OCI-LY7 (cell line): Measurements from ENCODE around the gene LRRC18. TPM values are rescaled to one million over a fixed set of nuclear protein-coding genes. Genes with fewer than 3 reads are reported as not detected.

Source experiments
- BruUV-seq: library from RNA; stranded (reverse); fragments of 400-500 nt; replicated peaks from 2 replicates; lab custom pipeline; 2021; lab: Mats Ljungman, UMichigan
- CTCF ChIA-PET: fragments of 300-600 bp; sonication (Branson Sonifier 250); formaldehyde crosslinking; loops from one replicate; lab custom pipeline; 2022; ENCODE audit warnings: antibody characterized with exemption; ENCODE audit not compliant: unreplicated experiment; lab: Charles Lee
- POLR2A ChIA-PET: fragments of 300-600 bp; sonication (Branson Sonifier 250); formaldehyde crosslinking; loops from one replicate; lab custom pipeline; 2022; ENCODE audit warnings: antibody characterized with exemption; lab: Charles Lee
- DNase-seq: peaks from one replicate; pipeline ENCODE4 v3.0.0-alpha.2; 2015; ENCODE audit warnings: low spot score
- H2AFZ ChIP-seq: fragments of 200-600 bp; sonication (generic), shearing (Covaris generic); 2 replicates; pipeline ENCODE4 v1.6.1; 2014; ENCODE audit warnings: mild to moderate bottlenecking, antibody characterized with exemption, low read length, moderate library complexity
- H3K27ac ChIP-seq: fragments of 200-600 bp; sonication (generic); 2 replicates; pipeline ENCODE4 v1.5.1; 2014; ENCODE audit warnings: mixed run types, low read depth, mild to moderate bottlenecking, moderate library complexity, low read length, inconsistent platforms; ENCODE audit not compliant: poor library complexity, severe bottlenecking
- H3K36me3 ChIP-seq: fragments of 200-600 bp; sonication (generic); 2 replicates; pipeline ENCODE4 v1.6.1; 2014; ENCODE audit warnings: mild to moderate bottlenecking, antibody characterized with exemption, low read length, moderate library complexity, mixed read lengths; ENCODE audit not compliant: insufficient read depth
- H3K4me1 ChIP-seq: fragments of 200-600 bp; sonication (generic); 2 replicates; pipeline ENCODE4 v1.5.1; 2014; ENCODE audit warnings: mild to moderate bottlenecking, low read length; ENCODE audit not compliant: insufficient read depth, poor library complexity, severe bottlenecking
- H3K4me2 ChIP-seq: fragments of 200-600 bp; sonication (generic); 2 replicates; pipeline ENCODE4 v1.6.1; 2014; ENCODE audit warnings: mild to moderate bottlenecking, low read length
- H3K4me3 ChIP-seq: fragments of 200-600 bp; sonication (generic); 2 replicates; pipeline ENCODE4 v1.5.1; 2014; ENCODE audit warnings: mild to moderate bottlenecking, low read depth, low read length; ENCODE audit not compliant: poor library complexity, severe bottlenecking
- H3K79me2 ChIP-seq: fragments of 200-600 bp; sonication (generic); 2 replicates; pipeline ENCODE4 v1.6.1; 2016; ENCODE audit warnings: low read depth, mild to moderate bottlenecking, low read length, moderate library complexity, mixed read lengths; ENCODE audit not compliant: insufficient read depth
- H3K9me2 ChIP-seq: fragments of 200-600 bp; sonication (generic); 2 replicates; pipeline ENCODE4 v1.6.1; 2016; ENCODE audit warnings: mild to moderate bottlenecking, low read length, mixed read lengths; ENCODE audit not compliant: insufficient read depth
- H3K9me3 ChIP-seq: fragments of 200-600 bp; sonication (generic); 2 replicates; pipeline ENCODE4 v1.6.1; 2014; ENCODE audit warnings: mild to moderate bottlenecking, mixed run types, low read length, mixed read lengths
- H4K20me1 ChIP-seq: fragments of 200-600 bp; sonication (generic); 2 replicates; pipeline ENCODE4 v1.6.1; 2014; ENCODE audit warnings: mild to moderate bottlenecking, antibody characterized with exemption, low read length, moderate library complexity, mixed read lengths; ENCODE audit not compliant: insufficient read depth
- EZH2phosphoT487 ChIP-seq: fragments of 200-600 bp; sonication (generic); IDR thresholded peaks from 2 replicates; pipeline ENCODE4 v1.6.1; 2018; ENCODE audit warnings: low read depth, borderline replicate concordance, mild to moderate bottlenecking, mixed run types, antibody characterized with exemption, low read length, moderate library complexity, mixed read lengths
- intact Hi-C: fragments of 100-400 bp; cut with micrococcal nuclease; formaldehyde crosslinking; loops from one replicate; pipeline ENCODE4 v1.10.0; 2022; ENCODE audit not compliant: unreplicated experiment
- total RNA-seq, 2 experiments: library from RNA; depleted of rRNA in 1 of 2; stranded (reverse); fragments of >200 nt in 1 of 2; shearing (Covaris generic) in 1 of 2; gene quantifications; 2 replicates each; pipeline ENCODE4 v1.2.3, GENCODE V29; 2014 to 2022
- TF ChIP-seq, protein P1 (sequence below): fragments of 200-600 bp; sonication (generic); conservative IDR thresholded peaks from 2 replicates; pipeline ENCODE4 v1.5.1; 2014; ENCODE audit warnings: mild to moderate bottlenecking, antibody characterized with exemption, low read length, moderate library complexity, mixed read lengths

LRRC18 gene
- total RNA-seq, 2 experiments from 2014 or later: not detected

DNA sequence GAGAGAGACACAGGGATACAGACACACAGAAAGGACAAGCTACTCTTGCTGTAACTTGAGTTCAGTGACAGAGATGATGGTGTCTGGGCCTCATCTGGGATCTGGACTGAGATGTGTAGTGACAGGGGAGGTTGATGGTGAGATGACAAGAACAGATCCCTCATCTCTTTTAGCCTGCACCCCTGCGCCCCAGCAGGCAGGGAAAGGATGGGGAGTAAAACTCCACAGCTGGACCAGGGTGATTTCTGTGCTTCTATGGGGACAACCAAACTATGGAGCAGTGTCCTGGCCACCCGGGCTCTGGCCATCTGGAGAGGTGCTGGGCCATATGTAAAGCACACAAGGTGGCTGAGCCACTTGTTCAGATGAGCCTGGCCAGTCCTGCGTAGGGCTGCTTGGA is 4.5 kb upstream of the LRRC18 start:
- DNase-seq: no peak
- CTCF ChIA-PET: no interaction called here
- intact Hi-C loops: no loop called here
- H3K36me3 ChIP-seq: peaks cover 60% of the 10 kb centered on the region
- H4K20me1 ChIP-seq: no peaks in the 10 kb centered on the region
- H3K9me3 ChIP-seq: no peaks in the 10 kb centered on the region
- POLR2A ChIA-PET: no interaction called here
- H3K4me1 ChIP-seq: no peaks in the 10 kb centered on the region
- no peaks in the 10 kb centered on the region for H3K79me2 ChIP-seq
- H2AFZ ChIP-seq: no peak overlapping the region
- no TSS peak for BruUV-seq
- no peak overlapping the region for H3K4me3 ChIP-seq
- H3K9me2 ChIP-seq: no peaks in the 10 kb centered on the region
- TF ChIP-seq EZH2phosphoT487: no peak
- TF ChIP-seq, protein P1, sequence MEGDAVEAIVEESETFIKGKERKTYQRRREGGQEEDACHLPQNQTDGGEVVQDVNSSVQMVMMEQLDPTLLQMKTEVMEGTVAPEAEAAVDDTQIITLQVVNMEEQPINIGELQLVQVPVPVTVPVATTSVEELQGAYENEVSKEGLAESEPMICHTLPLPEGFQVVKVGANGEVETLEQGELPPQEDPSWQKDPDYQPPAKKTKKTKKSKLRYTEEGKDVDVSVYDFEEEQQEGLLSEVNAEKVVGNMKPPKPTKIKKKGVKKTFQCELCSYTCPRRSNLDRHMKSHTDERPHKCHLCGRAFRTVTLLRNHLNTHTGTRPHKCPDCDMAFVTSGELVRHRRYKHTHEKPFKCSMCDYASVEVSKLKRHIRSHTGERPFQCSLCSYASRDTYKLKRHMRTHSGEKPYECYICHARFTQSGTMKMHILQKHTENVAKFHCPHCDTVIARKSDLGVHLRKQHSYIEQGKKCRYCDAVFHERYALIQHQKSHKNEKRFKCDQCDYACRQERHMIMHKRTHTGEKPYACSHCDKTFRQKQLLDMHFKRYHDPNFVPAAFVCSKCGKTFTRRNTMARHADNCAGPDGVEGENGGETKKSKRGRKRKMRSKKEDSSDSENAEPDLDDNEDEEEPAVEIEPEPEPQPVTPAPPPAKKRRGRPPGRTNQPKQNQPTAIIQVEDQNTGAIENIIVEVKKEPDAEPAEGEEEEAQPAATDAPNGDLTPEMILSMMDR: no peak
- no peak overlapping the region for H3K4me2 ChIP-seq
- H3K27ac ChIP-seq: no peak overlapping the region

DNA sequence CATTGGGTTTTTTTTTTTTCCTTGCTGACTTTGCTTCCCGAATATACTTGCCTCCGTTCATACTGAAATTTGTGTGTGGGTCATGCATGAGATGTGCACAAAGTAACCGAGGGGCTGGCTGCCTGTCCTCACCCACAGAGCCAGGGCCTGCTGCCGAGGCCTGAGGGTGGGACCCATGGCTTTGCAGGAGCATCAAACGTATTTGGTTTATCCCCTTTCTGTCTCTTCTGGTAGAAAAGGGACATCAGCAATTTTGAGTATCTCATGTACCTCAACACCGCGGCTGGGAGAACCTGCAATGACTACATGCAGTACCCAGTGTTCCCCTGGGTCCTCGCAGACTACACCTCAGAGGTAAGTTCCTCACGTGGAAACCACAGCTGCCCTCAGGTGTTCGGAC is 3.5 kb upstream of the LRRC18 start:
- ChIA-PET POLR2A (interaction anchor here (0.7 kb wide), 1 partner anchor 37 kb away, joined by 3 read pairs; no protein-coding TSS in a partner anchor), CTCF (no interaction called here)
- Histone ChIP-seq H3K27ac (no peak overlapping the region), H3K9me2 (no peaks in the 10 kb centered on the region), H3K36me3 (peaks cover 50% of the 10 kb centered on the region), H3K9me3 (no peaks in the 10 kb centered on the region), H3K4me1 (no peaks in the 10 kb centered on the region), H2AFZ (no peak overlapping the region), H4K20me1 (no peaks in the 10 kb centered on the region), H3K4me3 (no peak overlapping the region), H3K4me2 (no peak overlapping the region), H3K79me2 (no peaks in the 10 kb centered on the region)
- no peak for DNase-seq
- no TSS peak for BruUV-seq
- TF ChIP-seq, protein P1: no peak
- TF ChIP-seq EZH2phosphoT487: no peak
- intact Hi-C loops: no loop called here

DNA sequence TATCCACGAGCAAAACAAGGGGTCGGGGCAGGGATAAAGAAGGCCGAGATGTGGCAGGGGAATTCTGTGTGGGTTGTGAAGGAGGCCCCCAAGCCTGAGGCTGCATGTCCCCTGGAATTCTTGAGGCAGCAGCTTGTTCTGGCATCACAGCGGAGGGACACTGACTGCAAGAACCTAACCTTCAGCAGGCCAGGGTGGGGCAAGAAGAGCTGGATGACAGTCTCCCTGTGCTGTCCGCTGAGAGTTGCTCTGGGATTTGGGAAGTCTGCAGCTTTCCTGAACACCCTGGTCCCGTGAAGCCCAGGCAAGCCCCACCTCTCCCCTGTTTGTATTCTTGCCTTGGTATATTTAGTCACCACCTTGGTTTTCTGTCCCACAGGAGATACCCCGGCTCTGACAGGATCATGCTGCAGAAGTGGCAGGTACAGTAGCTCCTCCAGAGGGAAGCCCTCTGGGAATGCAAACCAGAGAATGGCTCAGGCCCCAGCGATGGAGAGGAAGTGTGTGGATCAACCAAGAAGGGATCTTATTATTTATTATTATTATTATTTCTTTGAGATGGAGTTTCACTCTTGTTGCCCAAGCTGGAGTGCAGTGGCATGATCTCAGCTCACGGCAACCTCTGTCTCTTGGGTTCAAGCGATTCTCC is 1.9 kb upstream of the LRRC18 start:
- no TSS peak for BruUV-seq
- Histone ChIP-seq H3K9me3 (no peaks in the 10 kb centered on the region), H3K36me3 (peaks cover 35% of the 10 kb centered on the region), H3K4me3 (no peak overlapping the region), H3K27ac (no peak overlapping the region), H2AFZ (no peak overlapping the region), H3K79me2 (no peaks in the 10 kb centered on the region), H3K9me2 (no peaks in the 10 kb centered on the region), H3K4me1 (no peaks in the 10 kb centered on the region), H3K4me2 (no peak overlapping the region), H4K20me1 (no peaks in the 10 kb centered on the region)
- ChIA-PET CTCF (no interaction called here), POLR2A (no interaction called here)
- DNase-seq: no peak
- intact Hi-C loops: no loop called here
- TF ChIP-seq EZH2phosphoT487: no peak
- TF ChIP-seq, protein P1: no peak
